NB4 (cell line): Measurements from ENCODE around the gene FBP1.

Source experiments
- CTCF ChIP-seq: IDR thresholded peaks from one replicate; pipeline ENCODE4 v1.5.1; 2012; ENCODE audit warnings: low read depth, low read length
- POLR2A ChIP-seq: IDR thresholded peaks from 2 replicates; pipeline ENCODE4 v1.6.1; 2011; ENCODE audit warnings: mild to moderate bottlenecking; ENCODE audit not compliant: insufficient read length; ENCODE audit errors: extremely low read depth

- TF ChIP-seq POLR2A, result no peak
- no peak for TF ChIP-seq CTCF
Observed at GRCh38 chr9:94665613-94666012, 26.3 kb upstream of the FBP1 start.
